Aortic smooth muscle cell (primary cell): Measurements from ENCODE around the gene GAGE13. TPM values are rescaled to one million over a fixed set of nuclear protein-coding genes. Genes with fewer than 3 reads are reported as not detected.

Experiments
- total RNA-seq: library from RNA; depleted of rRNA; stranded (reverse); fragments of >200 nt; gene quantifications from 2 replicates; pipeline ENCODE4 v1.2.3, GENCODE V29; 2014

The GAGE13 gene
- total RNA-seq = not detected in 2 replicates

GRCh38 chrX:49331282-49331681, at the start of gene GAGE13:
GAGE13 (plus strand) TSS chrX:49331582; CDS start chrX:49332738, 1,156 bp downstream.

GRCh38 chrX:49303346-49303745, 28.0 kb upstream of the GAGE13 start, which contains the start of gene GAGE10:
GAGE10 (plus strand) TSS chrX:49303646; CDS start chrX:49304860, 1,214 bp downstream.

GRCh38 chrX:49321737-49322136, 9.6 kb upstream of the GAGE13 start, which contains the start of gene GAGE12J:
GAGE12J (plus strand) TSS chrX:49322037; CDS start chrX:49323194, 1,157 bp downstream.

Other genes with a start within 250 kb of the GAGE13 start
- 21.3 and 22.7 TPM in 2 replicates for gene GPKOW, start 207.8 kb upstream of the GAGE13 start, total RNA-seq
- 1.3 and 1.6 TPM in 2 replicates for gene MAGIX, start 168.8 kb upstream of the GAGE13 start, total RNA-seq
- gene PLP2, start 159.7 kb upstream of the GAGE13 start, total RNA-seq = 24.6 and 28.7 TPM in 2 replicates
- gene PRICKLE3, start 145.2 kb upstream of the GAGE13 start, total RNA-seq = 5.2 and 6.0 TPM in 2 replicates
- 0.66 and 0.75 TPM in 2 replicates for gene SYP, start 131.4 kb upstream of the GAGE13 start, total RNA-seq
- gene CACNA1F, start 98.2 kb upstream of the GAGE13 start, total RNA-seq = not detected in 2 replicates
- 7.3 and 8.4 TPM in 2 replicates for gene CCDC22, start 96.1 kb upstream of the GAGE13 start, total RNA-seq
- gene FOXP3, start 66.9 kb upstream of the GAGE13 start, total RNA-seq = not detected in 2 replicates
- gene PPP1R3F, start 61.8 kb upstream of the GAGE13 start, total RNA-seq = 2.9 and 4.8 TPM in 2 replicates
- not detected in 2 replicates for gene GAGE10, start 27.9 kb upstream of the GAGE13 start, total RNA-seq
- not detected in 2 replicates for gene GAGE12J, start 9.5 kb upstream of the GAGE13 start, total RNA-seq
- gene GAGE12C, start 200.6 kb downstream of the GAGE13 start, total RNA-seq = not detected in 2 replicates
- gene GAGE12D, start 210.2 kb downstream of the GAGE13 start, total RNA-seq = not detected in 2 replicates
- not detected in 2 replicates for gene GAGE12E, start 219.7 kb downstream of the GAGE13 start, total RNA-seq
- gene GAGE12F, start 229.3 kb downstream of the GAGE13 start, total RNA-seq = not detected in 2 replicates
- gene GAGE12G, start 238.8 kb downstream of the GAGE13 start, total RNA-seq = not detected in 2 replicates
- gene GAGE12H, start 248.4 kb downstream of the GAGE13 start, total RNA-seq = not detected in 2 replicates